Osteocyte (in vitro differentiated cells): ENCODE results near the gene FAM216A. TPM values are rescaled to one million over a fixed set of nuclear protein-coding genes. Genes with fewer than 3 reads are reported as not detected.
"Not testable (repeated sequence)": the region's sequence is repeated elsewhere in the genome, so short reads cannot be mapped to it uniquely, and the experiment has no call there.

ENCODE experiments used
- DNase-seq: peaks from one replicate; pipeline ENCODE4 v3.0.0; 2021; ENCODE audit warnings: mixed read lengths; ENCODE audit not compliant: unreplicated experiment; ENCODE audit errors: extremely low spot score
- H3K27ac Mint-ChIP-seq: one replicate; pipeline ENCODE4 v1.8.0; 2021; ENCODE audit warnings: mild to moderate bottlenecking, mixed read lengths; ENCODE audit not compliant: unreplicated experiment
- H3K27me3 Mint-ChIP-seq: one replicate; pipeline ENCODE4 v1.8.0; 2021; ENCODE audit warnings: mixed read lengths; ENCODE audit not compliant: unreplicated experiment
- H3K36me3 Mint-ChIP-seq: one replicate; pipeline ENCODE4 v1.8.0; 2021; ENCODE audit warnings: mixed read lengths; ENCODE audit not compliant: unreplicated experiment
- H3K4me1 Mint-ChIP-seq: one replicate; pipeline ENCODE4 v1.8.0; 2021; ENCODE audit warnings: mixed read lengths; ENCODE audit not compliant: unreplicated experiment
- H3K4me3 Mint-ChIP-seq: one replicate; pipeline ENCODE4 v1.8.0; 2021; ENCODE audit warnings: mild to moderate bottlenecking, moderate library complexity, mixed read lengths; ENCODE audit not compliant: unreplicated experiment
- H3K9me3 Mint-ChIP-seq: one replicate; pipeline ENCODE4 v1.8.0; 2021; ENCODE audit warnings: mixed read lengths; ENCODE audit not compliant: unreplicated experiment
- CTCF ChIP-seq: fragments of 200-600 bp; sonication (generic); IDR thresholded peaks from 2 replicates; pipeline ENCODE4 v1.5.0; 2021; ENCODE audit warnings: antibody characterized with exemption, mild to moderate bottlenecking, moderate library complexity
- long read RNA-seq: library from polyadenylated mRNA; unstranded; transcript quantifications from one replicate; pipeline ENCODE4 v2.0.0, GENCODE V29; 2021
- total RNA-seq: library from RNA; stranded (reverse); gene quantifications from 2 replicates; pipeline ENCODE4 v1.2.1, GENCODE V29; 2021

Gene FAM216A, protein sequence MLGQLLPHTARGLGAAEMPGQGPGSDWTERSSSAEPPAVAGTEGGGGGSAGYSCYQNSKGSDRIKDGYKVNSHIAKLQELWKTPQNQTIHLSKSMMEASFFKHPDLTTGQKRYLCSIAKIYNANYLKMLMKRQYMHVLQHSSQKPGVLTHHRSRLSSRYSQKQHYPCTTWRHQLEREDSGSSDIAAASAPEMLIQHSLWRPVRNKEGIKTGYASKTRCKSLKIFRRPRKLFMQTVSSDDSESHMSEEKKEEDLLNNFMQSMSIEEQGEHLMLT
- 8.3 and 8.4 TPM in 2 replicates for total RNA-seq
- long read RNA-seq, transcript FAM216A-201 (7 exons, 1,582 nt), result major isoform, 19 of 24 reads
- long read RNA-seq, partial matches to known transcripts, result 0 of 24 reads
- long read RNA-seq, other reads (novel, unspliced or antisense), result 5 of 24 reads

- TF ChIP-seq CTCF, result no peak
- DNase-seq, result peak; percentile 98
- Mint-ChIP-seq H3K36me3 (peaks cover 4% of the 10 kb centered on the region), H3K4me3 (peak within 1 kb of the TSS; percentile 100), H3K27me3 (no peaks in the 10 kb centered on the region), H3K9me3 (no peaks in the 10 kb centered on the region), H3K4me1 (peaks cover 29% of the 10 kb centered on the region), H3K27ac (peak within 1 kb of the TSS; percentile 92)
These were observed at the start of gene FAM216A, which contains the start of gene GPN3 for GRCh38 chr12:110468214-110469048. TSS of gene FAM216A (plus strand) at chr12:110468845. CDS start at chr12:110468876, 31 bp downstream. TSS of gene GPN3 (minus strand) at chr12:110468257. CDS start at chr12:110468203, 54 bp downstream.

DNA sequence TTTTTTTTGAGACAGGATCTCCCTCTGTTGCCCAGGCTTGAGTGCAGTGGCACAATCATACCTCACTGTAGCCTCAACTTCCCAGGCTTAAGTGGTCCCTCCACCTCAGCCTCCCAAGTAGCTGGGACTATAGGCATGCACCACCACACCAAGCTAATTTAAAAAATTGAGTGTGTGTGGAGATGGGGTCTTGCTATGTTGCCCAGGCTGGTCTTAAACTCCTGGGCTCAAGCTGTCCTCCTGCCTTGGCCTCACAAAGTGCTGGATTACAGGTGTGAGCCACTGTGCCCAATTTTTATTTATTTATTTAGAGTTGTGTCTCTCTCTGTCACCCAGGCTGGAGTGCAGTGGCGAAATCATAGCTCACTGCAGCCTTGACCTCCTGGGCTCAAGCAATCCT lies 48.0 kb upstream of the FAM216A start:
- H3K9me3 Mint-ChIP-seq, H3K27me3 Mint-ChIP-seq, H3K27ac Mint-ChIP-seq, H3K36me3 Mint-ChIP-seq, H3K4me1 Mint-ChIP-seq, DNase-seq, H3K4me3 Mint-ChIP-seq: not testable (repeated sequence)

- no peaks in the 10 kb centered on the region for H3K36me3 Mint-ChIP-seq
These were observed 47.4 kb upstream of the FAM216A start for GRCh38 chr12:110421159-110421661.

GRCh38 chr12:110421701-110422100 lies 46.9 kb upstream of the FAM216A start:
- no peak overlapping the region for H3K27ac Mint-ChIP-seq
- H3K27me3 Mint-ChIP-seq, result peaks cover 9% of the 10 kb centered on the region
- H3K4me3 Mint-ChIP-seq, result no peak overlapping the region
- TF ChIP-seq CTCF, result no peak
- peaks cover 4% of the 10 kb centered on the region for H3K4me1 Mint-ChIP-seq
- no peaks in the 10 kb centered on the region for H3K36me3 Mint-ChIP-seq
- DNase-seq, result no peak
- H3K9me3 Mint-ChIP-seq, result no peaks in the 10 kb centered on the region

More at GRCh38 chr12:110421159-110421661, 47.4 kb upstream of the FAM216A start:
- DNase-seq, result no peak
- H3K9me3 Mint-ChIP-seq, result no peaks in the 10 kb centered on the region
- H3K27me3 Mint-ChIP-seq, result peaks cover 9% of the 10 kb centered on the region
- no peak overlapping the region for H3K27ac Mint-ChIP-seq
- H3K4me1 Mint-ChIP-seq, result peaks cover 4% of the 10 kb centered on the region
- TF ChIP-seq CTCF, result no peak
- H3K4me3 Mint-ChIP-seq, result no peak overlapping the region

DNA sequence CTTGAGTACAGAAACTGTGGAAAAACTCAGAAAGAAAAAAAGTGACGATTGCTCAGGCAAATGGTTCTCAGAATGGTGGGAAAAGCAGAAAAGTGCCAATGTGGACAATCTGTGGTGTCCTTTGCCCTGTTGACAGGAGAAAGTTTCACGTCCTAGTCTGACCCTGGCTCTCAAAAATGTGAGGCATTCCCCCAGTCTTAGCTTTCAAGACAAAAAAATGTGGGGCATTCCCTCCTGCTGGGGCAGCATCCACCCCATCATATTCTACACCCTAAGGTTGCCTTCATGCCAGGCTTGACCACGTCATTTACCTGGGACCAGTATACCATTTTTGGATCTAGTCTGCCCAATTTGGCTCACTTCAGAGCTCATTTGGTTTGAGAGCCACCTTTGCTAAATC lies 44.4 kb upstream of the FAM216A start:
- no peak overlapping the region for H3K4me3 Mint-ChIP-seq
- no peak for TF ChIP-seq CTCF
- H3K27ac Mint-ChIP-seq, result no peak overlapping the region
- no peaks in the 10 kb centered on the region for H3K9me3 Mint-ChIP-seq
- H3K27me3 Mint-ChIP-seq, result no peaks in the 10 kb centered on the region
- H3K36me3 Mint-ChIP-seq, result no peaks in the 10 kb centered on the region
- DNase-seq, result no peak
- H3K4me1 Mint-ChIP-seq, result peaks cover 4% of the 10 kb centered on the region
